GM12892 (cell line): ENCODE measurements around the gene MAP3K5.

Experiments used
- POLR2A ChIP-seq: IDR thresholded peaks from 2 replicates; pipeline ENCODE4 v1.6.1; 2011; ENCODE audit warnings: low read depth, low read length, control low read depth
- POLR2AphosphoS5 ChIP-seq: IDR thresholded peaks from 2 replicates; pipeline ENCODE4 v1.6.1; 2011; ENCODE audit warnings: low read depth, low read length, control low read depth
- TAF1 ChIP-seq: IDR thresholded peaks from 2 replicates; pipeline ENCODE4 v1.6.1; 2011; ENCODE audit warnings: low read depth, mild to moderate bottlenecking, control low read depth, low read length, borderline replicate concordance

DNA sequence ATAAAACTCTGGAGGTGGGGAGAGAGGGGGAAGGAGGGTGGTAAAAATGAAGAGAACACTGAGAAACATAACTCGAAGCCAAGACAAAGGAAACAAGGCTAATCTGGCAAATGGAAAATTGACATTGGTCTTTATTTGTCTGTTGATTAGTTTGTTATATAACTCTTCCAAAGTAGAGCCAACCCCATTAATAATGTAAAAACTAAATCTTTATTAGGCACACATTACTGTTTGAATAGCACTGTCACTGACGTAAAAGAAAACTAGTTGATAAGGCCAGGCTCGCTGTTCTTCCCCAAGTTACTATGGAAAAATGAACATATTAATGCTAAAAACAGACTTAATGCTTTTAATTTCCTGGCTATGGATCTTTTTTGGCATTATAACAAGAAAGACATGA is 110.0 kb downstream of the MAP3K5 start:
- no peak for TF ChIP-seq POLR2A
- TF ChIP-seq POLR2AphosphoS5: no peak
- no peak for TF ChIP-seq TAF1
